BJ (cell line): ENCODE results near the gene GRK1. TPM values are rescaled to one million over a fixed set of nuclear protein-coding genes. Genes with fewer than 3 reads are reported as not detected.

Experiments used
- CTCF ChIA-PET: fragments of 350-600 bp; formaldehyde crosslinking; extraction: SDS; loops from one replicate; lab custom pipeline; 2021; ENCODE audit warnings: antibody characterized with exemption, inconsistent platforms; lab: Yijun Ruan, JAX
- POLR2A ChIA-PET: fragments of 300-600 bp; sonication (Branson Sonifier 250); formaldehyde crosslinking; extraction: SDS; loops from one replicate; lab custom pipeline; 2021; ENCODE audit warnings: antibody characterized with exemption; lab: Charles Lee
- DNase-seq: peaks from one replicate; pipeline ENCODE4 v3.0.0-alpha.2; 2011; ENCODE audit warnings: low read depth
- H3K27me3 ChIP-seq: 2 replicates; pipeline ENCODE4 v1.6.0; 2011; ENCODE audit warnings: low read length; ENCODE audit not compliant: control insufficient read depth, insufficient read depth
- H3K36me3 ChIP-seq: 2 replicates; pipeline ENCODE4 v1.5.1; 2011; ENCODE audit warnings: low read length; ENCODE audit not compliant: control insufficient read depth, insufficient read depth
- H3K4me3 ChIP-seq: 2 replicates; pipeline ENCODE4 v1.5.1; 2011; ENCODE audit warnings: low read depth, mild to moderate bottlenecking, control low read depth, low read length
- CTCF ChIP-seq: IDR thresholded peaks from 2 replicates; pipeline ENCODE4 v1.5.1; 2011; ENCODE audit warnings: low read depth, mild to moderate bottlenecking, control low read depth, inconsistent platforms, low read length, moderate library complexity; ENCODE audit not compliant: insufficient read depth
- polyA plus RNA-seq: library from polyadenylated mRNA; depleted of rRNA; stranded (reverse); fragments of >200 nt; gene quantifications from 2 replicates; pipeline ENCODE4 v1.2.3, GENCODE V29; 2011

GRK1 gene
- polyA plus RNA-seq, 1 experiment = 0.02 TPM

GRCh38 chr13:113734826-113735125 is 67.8 kb downstream of the GRK1 start:
- H3K4me3 ChIP-seq = no peak overlapping the region
- no peaks in the 10 kb centered on the region for H3K36me3 ChIP-seq
- POLR2A ChIA-PET = no interaction called here
- CTCF ChIA-PET = no interaction called here
- TF ChIP-seq CTCF = no peak
- DNase-seq = no peak
- peaks cover 5% of the 10 kb centered on the region for H3K27me3 ChIP-seq

GRCh38 chr13:113735194-113735593 is 68.2 kb downstream of the GRK1 start:
- Histone ChIP-seq H3K27me3 (peaks cover 5% of the 10 kb centered on the region), H3K36me3 (no peaks in the 10 kb centered on the region), H3K4me3 (no peak overlapping the region)
- TF ChIP-seq CTCF = no peak
- CTCF ChIA-PET = no interaction called here
- no peak for DNase-seq
- POLR2A ChIA-PET = no interaction called here

- Histone ChIP-seq H3K4me3 (no peak overlapping the region), H3K27me3 (peaks cover 2% of the 10 kb centered on the region; the same call in 1 of the 2 replicates), H3K36me3 (no peaks in the 10 kb centered on the region)
- ChIA-PET POLR2A (no interaction called here), CTCF (no interaction called here)
- DNase-seq = no peak
- no peak for TF ChIP-seq CTCF
Observed at GRCh38 chr13:113735750-113736149, 68.7 kb downstream of the GRK1 start.

- H3K27me3 ChIP-seq = no peaks in the 10 kb centered on the region; the same call in 1 of the 2 replicates
- DNase-seq = no peak
- POLR2A ChIA-PET = no interaction called here
- no peak for TF ChIP-seq CTCF
- H3K4me3 ChIP-seq = no peak overlapping the region
- CTCF ChIA-PET = no interaction called here
- H3K36me3 ChIP-seq = no peaks in the 10 kb centered on the region
Observed at GRCh38 chr13:113736258-113736731, 69.3 kb downstream of the GRK1 start.

GRCh38 chr13:113737803-113738202 is 70.8 kb downstream of the GRK1 start:
- no peak for TF ChIP-seq CTCF
- CTCF ChIA-PET = no interaction called here
- no peak overlapping the region for H3K4me3 ChIP-seq
- H3K36me3 ChIP-seq = no peaks in the 10 kb centered on the region
- H3K27me3 ChIP-seq = no peaks in the 10 kb centered on the region; the same call in 1 of the 2 replicates
- DNase-seq = no peak
- POLR2A ChIA-PET = no interaction called here
